Mucosa of descending colon (tissue), 3 donors: ENCODE results near the gene MAP6D1. TPM values are rescaled to one million over a fixed set of nuclear protein-coding genes. Genes with fewer than 3 reads are reported as not detected.

Experiments used
- ATAC-seq: fragments of 200-7000 bp; cut with Tn5 transposase; one replicate; pipeline ENCODE4 v1.9.1; 2020; ENCODE audit warnings: mild to moderate bottlenecking, moderate library complexity
- DNase-seq, 3 donors: peaks; one replicate each; pipeline ENCODE4 v3.0.0-alpha.2; 2020
- H3K36me3 ChIP-seq: fragments of 200-600 bp; one replicate; pipeline ENCODE4 v1.8.0; 2021; ENCODE audit warnings: low read depth, mild to moderate bottlenecking
- H3K4me1 ChIP-seq: fragments of 200-600 bp; one replicate; pipeline ENCODE4 v1.8.0; 2021; ENCODE audit warnings: low read depth, mild to moderate bottlenecking
- H3K4me3 ChIP-seq: fragments of 200-600 bp; one replicate; pipeline ENCODE4 v1.8.0; 2021; ENCODE audit warnings: mild to moderate bottlenecking
- H3K9me3 ChIP-seq: fragments of 200-600 bp; one replicate; pipeline ENCODE4 v1.8.0; 2021; ENCODE audit warnings: mild to moderate bottlenecking
- CTCF ChIP-seq: fragments of 200-600 bp; IDR thresholded peaks from one replicate; pipeline ENCODE4 v1.8.0; 2022; ENCODE audit warnings: antibody characterized with exemption, mild to moderate bottlenecking
- intact Hi-C, 2 donors: fragments of 100-400 bp; cut with DNase I in 1 of 2; cut with micrococcal nuclease in 1 of 2; formaldehyde crosslinking; loops; one replicate each; pipeline versions ENCODE4 v1.11.0 to v1.11.1; 2022; cut with DNase I, micrococcal nuclease
- total RNA-seq, 3 donors: library from RNA; stranded (reverse); fragmentation: NEBNext Ultra II Directional in 2 of 3; extraction: Animal tissue kit (Norgen Biotek cat#: 25700) in 2 of 3; gene quantifications; one replicate each; pipeline versions ENCODE4 v1.2.1 to v1.2.4, GENCODE V29; 2021 to 2023
- donor health status: DM: no; HTN: no; CAD: no; lungs with moderate emphysema.
- donor health status: DM: no; HTN: no; CAD: no.
- donor health status: DM: no; HTN: yes; CAD: no.

The MAP6D1 gene
- total RNA-seq, 3 donors from 2014 or later = 0.55 to 3.1 (median 1.2) TPM

- H3K9me3 ChIP-seq = no peaks in the 10 kb centered on the region
- ATAC-seq (no peak), DNase-seq (no peak)
- H3K36me3 ChIP-seq = no peaks in the 10 kb centered on the region
- no peak overlapping the region for H3K4me3 ChIP-seq
- intact Hi-C loops = no loop called here
- no peaks in the 10 kb centered on the region for H3K4me1 ChIP-seq
- TF ChIP-seq CTCF = no peak
Measured at GRCh38 chr3:183812761-183813445, 12.5 kb downstream of the MAP6D1 start.

- Histone ChIP-seq H3K4me1 (no peaks in the 10 kb centered on the region), H3K4me3 (no peak overlapping the region), H3K36me3 (peaks cover 6% of the 10 kb centered on the region), H3K9me3 (no peaks in the 10 kb centered on the region)
- DNase-seq (no peak), ATAC-seq (no peak)
- intact Hi-C loops = no loop called here
- TF ChIP-seq CTCF = no peak
Measured at GRCh38 chr3:183811638-183812037, 13.7 kb downstream of the MAP6D1 start.

- intact Hi-C loops = no loop called here
- no peak for ATAC-seq
- H3K4me1 ChIP-seq = no peaks in the 10 kb centered on the region
- TF ChIP-seq CTCF = no peak
- H3K9me3 ChIP-seq = no peaks in the 10 kb centered on the region
- no peak overlapping the region for H3K4me3 ChIP-seq
- no peak for DNase-seq
- peaks cover 6% of the 10 kb centered on the region for H3K36me3 ChIP-seq
Measured at GRCh38 chr3:183810643-183811594, 14.5 kb downstream of the MAP6D1 start.

GRCh38 chr3:183809270-183809669, 16.1 kb downstream of the MAP6D1 start:
- no peaks in the 10 kb centered on the region for H3K9me3 ChIP-seq
- TF ChIP-seq CTCF = no peak
- intact Hi-C loops = no loop called here
- no peak overlapping the region for H3K4me3 ChIP-seq
- no peak for DNase-seq
- H3K4me1 ChIP-seq = no peaks in the 10 kb centered on the region
- peak; percentile 72 for ATAC-seq
- H3K36me3 ChIP-seq = peaks cover 6% of the 10 kb centered on the region

- no peaks in the 10 kb centered on the region for H3K9me3 ChIP-seq
- no peaks in the 10 kb centered on the region for H3K4me1 ChIP-seq
- no peak overlapping the region for H3K4me3 ChIP-seq
- ATAC-seq = no peak
- DNase-seq = no peak
- intact Hi-C loops = no loop called here
- no peak for TF ChIP-seq CTCF
- H3K36me3 ChIP-seq = peaks cover 6% of the 10 kb centered on the region
Measured at GRCh38 chr3:183808355-183808754, 17.0 kb downstream of the MAP6D1 start.
